PC-3 (cell line): ENCODE measurements around the gene GNAZ.

ENCODE experiments used
- EZH2 ChIP-seq: fragments of 300-600 bp; sonication (generic); IDR thresholded peaks from one replicate; pipeline ENCODE4 v1.6.1; 2017; ENCODE audit warnings: antibody characterized with exemption, mild to moderate bottlenecking, low read length; ENCODE audit not compliant: unreplicated experiment
- EZH2phosphoT487 ChIP-seq: fragments of 300-600 bp; sonication (generic); IDR thresholded peaks from 2 replicates; pipeline ENCODE4 v1.6.1; 2018; ENCODE audit warnings: mild to moderate bottlenecking, antibody characterized with exemption, low read length, borderline replicate concordance
- TF ChIP-seq, protein P1 (sequence below): fragments of 300-600 bp; sonication (generic); conservative IDR thresholded peaks from 2 replicates; pipeline ENCODE4 v1.5.1; 2017; ENCODE audit warnings: antibody characterized with exemption, low read depth, mild to moderate bottlenecking, low read length

GRCh38 chr22:23090457-23090835 is 20.1 kb downstream of the GNAZ start:
- TF ChIP-seq EZH2: no peak
- TF ChIP-seq, protein P1, sequence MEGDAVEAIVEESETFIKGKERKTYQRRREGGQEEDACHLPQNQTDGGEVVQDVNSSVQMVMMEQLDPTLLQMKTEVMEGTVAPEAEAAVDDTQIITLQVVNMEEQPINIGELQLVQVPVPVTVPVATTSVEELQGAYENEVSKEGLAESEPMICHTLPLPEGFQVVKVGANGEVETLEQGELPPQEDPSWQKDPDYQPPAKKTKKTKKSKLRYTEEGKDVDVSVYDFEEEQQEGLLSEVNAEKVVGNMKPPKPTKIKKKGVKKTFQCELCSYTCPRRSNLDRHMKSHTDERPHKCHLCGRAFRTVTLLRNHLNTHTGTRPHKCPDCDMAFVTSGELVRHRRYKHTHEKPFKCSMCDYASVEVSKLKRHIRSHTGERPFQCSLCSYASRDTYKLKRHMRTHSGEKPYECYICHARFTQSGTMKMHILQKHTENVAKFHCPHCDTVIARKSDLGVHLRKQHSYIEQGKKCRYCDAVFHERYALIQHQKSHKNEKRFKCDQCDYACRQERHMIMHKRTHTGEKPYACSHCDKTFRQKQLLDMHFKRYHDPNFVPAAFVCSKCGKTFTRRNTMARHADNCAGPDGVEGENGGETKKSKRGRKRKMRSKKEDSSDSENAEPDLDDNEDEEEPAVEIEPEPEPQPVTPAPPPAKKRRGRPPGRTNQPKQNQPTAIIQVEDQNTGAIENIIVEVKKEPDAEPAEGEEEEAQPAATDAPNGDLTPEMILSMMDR: no peak
- no peak for TF ChIP-seq EZH2phosphoT487
